Measurements from ENCODE around the gene HEMK1.

GRCh38 chr3:50632450-50632849, 63.1 kb downstream of the HEMK1 start:
- TF ChIP-seq CTCF (IDR thresholded peaks at IDR 0.05) (no peak), POLR2A (IDR thresholded peaks at IDR 0.05) (no peak)
